Endodermal cell (in vitro differentiated cells): ENCODE measurements around the gene TRABD2B. TPM values are rescaled to one million over a fixed set of nuclear protein-coding genes. Genes with fewer than 3 reads are reported as not detected.
A peak's percentile ranks its signal among the peaks of the same experiment; 100 is the strongest.

ENCODE experiments used
- DNase-seq: peaks from one replicate; pipeline ENCODE4 v3.0.0-alpha.2; 2017
- H3K27ac ChIP-seq: 2 replicates; pipeline ENCODE4 v1.5.1; 2013; ENCODE audit warnings: mild to moderate bottlenecking, low read depth, low read length, moderate library complexity
- H3K27me3 ChIP-seq: 2 replicates; pipeline ENCODE4 v1.6.1; 2013; ENCODE audit warnings: mild to moderate bottlenecking, low read length, moderate library complexity; ENCODE audit not compliant: insufficient read depth, control insufficient read depth, poor library complexity, severe bottlenecking
- H3K36me3 ChIP-seq: 2 replicates; pipeline ENCODE4 v1.7.0; 2013; ENCODE audit warnings: mild to moderate bottlenecking, low read length, moderate library complexity; ENCODE audit not compliant: control insufficient read depth, insufficient read depth
- H3K4me1 ChIP-seq: one replicate; pipeline ENCODE4 v1.7.0; 2013; ENCODE audit warnings: low read length; ENCODE audit not compliant: control insufficient read depth, insufficient read depth
- H3K4me3 ChIP-seq: 2 replicates; pipeline ENCODE4 v1.5.1; 2013; ENCODE audit warnings: mild to moderate bottlenecking, low read length, moderate library complexity
- H3K9ac ChIP-seq: 2 replicates; pipeline ENCODE4 v1.6.1; 2013; ENCODE audit warnings: mild to moderate bottlenecking, low read length, moderate library complexity; ENCODE audit not compliant: poor library complexity, severe bottlenecking; ENCODE audit errors: extremely low read depth
- H3K9me3 ChIP-seq: 2 replicates; pipeline ENCODE4 v1.6.1; 2013; ENCODE audit warnings: mild to moderate bottlenecking, low read length, moderate library complexity; ENCODE audit not compliant: control insufficient read depth
- H3K27ac Mint-ChIP-seq: 2 replicates; pipeline ENCODE4 v1.8.0; 2020; ENCODE audit warnings: mixed read lengths
- H3K27me3 Mint-ChIP-seq: 2 replicates; pipeline ENCODE4 v1.8.0; 2021; ENCODE audit warnings: mild to moderate bottlenecking, mixed read lengths; ENCODE audit not compliant: insufficient read depth
- H3K36me3 Mint-ChIP-seq: 2 replicates; pipeline ENCODE4 v1.8.0; 2020; ENCODE audit warnings: low read depth, mixed read lengths
- H3K4me1 Mint-ChIP-seq: 2 replicates; pipeline ENCODE4 v1.8.0; 2020; ENCODE audit warnings: mixed read lengths
- H3K4me3 Mint-ChIP-seq: 2 replicates; pipeline ENCODE4 v1.8.0; 2020; ENCODE audit warnings: mild to moderate bottlenecking, moderate library complexity, mixed read lengths
- H3K9me3 Mint-ChIP-seq: 2 replicates; pipeline ENCODE4 v1.8.0; 2020; ENCODE audit warnings: mild to moderate bottlenecking, mixed read lengths
- CTCF ChIP-seq: fragments of 200-600 bp; sonication (generic); conservative IDR thresholded peaks from 2 replicates; pipeline ENCODE4 v1.5.0; 2021; ENCODE audit warnings: antibody characterized with exemption, mild to moderate bottlenecking
- WGBS, 2 experiments: methylation state at CpG; one replicate each; pipeline versions ENCODE4 v1.1.5 to v1.1.7; 2013; ENCODE audit warnings: missing lambda C conversion rate in 2 of 2, mixed read lengths in 1 of 2; ENCODE audit not compliant: insufficient coverage in 1 of 2, insufficient read length in 1 of 2; 5-methylcytosine and 5-hydroxymethylcytosine counted together
- total RNA-seq, 2 donors: library from RNA; stranded (reverse); fragmentation: NEBNext Ultra II Directional in 1 of 2; extraction: Animal tissue kit (Norgen Biotek cat#: 25700) in 1 of 2; gene quantifications; 2 replicates in 1 of 2; 3 replicates in 1 of 2; pipeline ENCODE4 v1.2.1, GENCODE V29; 2021

TRABD2B gene
- total RNA-seq, 2 donors from 2014 or later: 24.4 to 28.0 TPM

DNA sequence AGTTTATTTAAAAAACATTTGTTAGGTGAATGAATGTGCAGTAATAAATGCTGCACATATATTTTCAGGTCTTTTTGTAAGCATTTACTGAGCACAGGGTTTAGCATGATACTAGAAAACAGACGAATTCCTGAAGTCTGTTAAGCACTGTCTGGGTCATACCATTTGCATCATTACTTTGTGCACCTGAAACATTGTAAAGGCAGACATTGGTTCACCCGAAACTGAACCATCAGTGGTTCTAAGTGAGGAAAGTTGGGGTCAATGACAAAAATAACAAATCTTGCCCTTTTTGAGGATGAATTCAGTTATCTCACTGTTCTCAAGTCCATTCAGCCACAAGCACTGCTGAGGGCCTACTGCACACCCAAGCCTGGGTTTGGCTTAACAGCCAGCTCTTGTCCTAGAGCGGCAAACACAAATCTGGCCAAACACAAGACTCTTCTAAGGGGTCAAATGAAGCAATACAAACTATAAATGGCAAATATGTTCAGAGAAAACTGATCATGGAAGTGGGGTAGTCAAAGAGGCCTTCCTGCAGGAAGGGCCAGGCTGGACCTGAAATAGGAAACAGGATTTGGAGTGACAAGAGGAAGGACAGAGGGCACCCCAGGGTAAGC lies 21.8 kb downstream of the TRABD2B start:
- Mint-ChIP-seq H3K9me3 (no peaks in the 10 kb centered on the region), H3K4me3 (no peak overlapping the region), H3K36me3 (peaks cover 20% of the 10 kb centered on the region), H3K27me3 (no peaks in the 10 kb centered on the region), H3K4me1 (peaks cover 79% of the 10 kb centered on the region), H3K27ac (no peak overlapping the region)
- peaks cover 41% of the 10 kb centered on the region for H3K36me3 ChIP-seq
- peak overlapping the region; percentile 26 for H3K4me3 ChIP-seq
- H3K27ac ChIP-seq: no peak overlapping the region
- no peak overlapping the region for H3K9ac ChIP-seq
- no peak for DNase-seq
- WGBS, 2 experiments: 90 to 94% methylated on average over 2 to 3 of the region's 3 CpGs
- no peak for TF ChIP-seq CTCF
- H3K9me3 ChIP-seq: no peaks in the 10 kb centered on the region
- peaks cover 27% of the 10 kb centered on the region for H3K4me1 ChIP-seq
- H3K27me3 ChIP-seq: no peaks in the 10 kb centered on the region

- DNase-seq: no peak
- 88 to 96% methylated on average over 3 to 4 of the region's 4 CpGs for WGBS, 2 experiments
- peaks cover 16% of the 10 kb centered on the region for H3K36me3 Mint-ChIP-seq
- peak; percentile 80 for TF ChIP-seq CTCF
- H3K27ac Mint-ChIP-seq: no peak overlapping the region
- H3K4me1 ChIP-seq: peaks cover 37% of the 10 kb centered on the region
- no peak overlapping the region for H3K4me3 ChIP-seq
- H3K27ac ChIP-seq: no peak overlapping the region
- no peak overlapping the region for H3K4me3 Mint-ChIP-seq
- H3K4me1 Mint-ChIP-seq: peaks cover 82% of the 10 kb centered on the region
- peaks cover 49% of the 10 kb centered on the region for H3K36me3 ChIP-seq
- no peaks in the 10 kb centered on the region for H3K9me3 ChIP-seq
- no peaks in the 10 kb centered on the region for H3K27me3 ChIP-seq
- H3K9me3 Mint-ChIP-seq: no peaks in the 10 kb centered on the region
- no peak overlapping the region for H3K9ac ChIP-seq
- no peaks in the 10 kb centered on the region for H3K27me3 Mint-ChIP-seq
Measured at GRCh38 chr1:47972864-47973432, 24.2 kb downstream of the TRABD2B start.

DNA sequence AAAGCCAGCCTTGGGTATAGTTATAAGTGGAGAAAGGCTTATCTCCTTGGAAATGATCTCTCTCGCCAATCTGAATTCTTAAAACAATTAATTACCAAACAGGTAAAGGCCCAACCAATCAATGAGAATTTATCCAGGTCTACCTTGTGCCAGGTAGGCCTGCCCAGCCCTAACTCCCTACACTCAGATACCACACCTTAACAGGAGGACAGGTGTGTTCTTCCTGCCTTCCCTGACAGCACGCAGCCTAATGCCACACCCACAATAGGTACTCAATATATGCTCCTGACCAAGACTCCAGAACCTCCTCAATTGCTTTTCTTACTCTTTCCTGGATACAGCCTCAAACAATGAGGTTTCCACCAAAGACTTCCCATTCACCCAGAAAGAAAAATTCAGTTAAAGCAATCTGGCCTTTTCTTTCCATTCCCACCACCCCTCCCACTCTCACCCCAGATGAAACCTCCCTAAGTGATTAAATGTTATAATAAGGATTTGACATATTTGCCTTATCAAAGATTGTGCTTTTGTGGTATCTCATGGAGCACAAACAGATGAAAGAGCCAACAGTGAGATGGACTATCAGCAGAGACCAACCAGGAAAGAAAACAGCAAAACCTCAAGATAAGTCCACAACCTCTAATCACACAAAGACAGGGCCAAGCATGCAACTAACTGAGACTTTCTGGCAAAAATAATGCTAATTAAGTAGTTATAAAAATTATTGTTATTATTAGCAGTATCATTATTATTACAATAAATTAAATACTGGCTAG lies 25.6 kb downstream of the TRABD2B start:
- Mint-ChIP-seq H3K36me3 (peaks cover 10% of the 10 kb centered on the region), H3K4me1 (peaks cover 74% of the 10 kb centered on the region), H3K4me3 (no peak overlapping the region), H3K9me3 (no peaks in the 10 kb centered on the region), H3K27ac (no peak overlapping the region), H3K27me3 (no peaks in the 10 kb centered on the region)
- WGBS, 2 experiments: 92% methylated on average over 2 of the region's 2 CpGs; no CpG with 5 or more reads in 1 of the 2 experiments
- no peak overlapping the region for H3K9ac ChIP-seq
- peak overlapping the region; percentile 46 for H3K4me3 ChIP-seq
- no peak overlapping the region for H3K27ac ChIP-seq
- H3K27me3 ChIP-seq: no peaks in the 10 kb centered on the region
- TF ChIP-seq CTCF: no peak
- peaks cover 37% of the 10 kb centered on the region for H3K4me1 ChIP-seq
- H3K9me3 ChIP-seq: no peaks in the 10 kb centered on the region
- DNase-seq: no peak
- peaks cover 46% of the 10 kb centered on the region for H3K36me3 ChIP-seq
